Transverse colon (tissue), 4 donors: ENCODE results near the gene VWA8.

Source experiments
- CTCF ChIP-seq, 5 experiments: fragments of 200-600 bp in 3 of 5; fragments of 450-650 bp in 2 of 5; sonication (generic) in 3 of 5; IDR thresholded peaks; 1 replicate in 2 of 5; 2 replicates in 3 of 5; pipeline ENCODE4 v1.5.1; 2016 to 2017; ENCODE audit warnings: antibody characterized with exemption in 5 of 5, inconsistent platforms in 3 of 5, mild to moderate bottlenecking in 2 of 5, moderate library complexity in 1 of 5
- POLR2AphosphoS5 ChIP-seq, 3 donors: sonication (generic); formaldehyde crosslinking; IDR thresholded peaks; one replicate each; pipeline ENCODE4 v1.6.1; 2016; ENCODE audit warnings: antibody characterized with exemption in 3 of 3

- TF ChIP-seq POLR2AphosphoS5 (IDR thresholded peaks at IDR 0.05) (no peak), CTCF (IDR thresholded peaks at IDR 0.05) (no peak)
Observed at GRCh38 chr13:41608839-41609177, 352.1 kb downstream of the VWA8 start.
